Ammon's horn (tissue), 1 donor: Measurements from ENCODE around the gene NFILZ.

Source experiments
- DNase-seq: peaks from one replicate; pipeline ENCODE4 v3.0.0-alpha.2; 2016; ENCODE audit warnings: low spot score

The NFILZ gene, protein sequence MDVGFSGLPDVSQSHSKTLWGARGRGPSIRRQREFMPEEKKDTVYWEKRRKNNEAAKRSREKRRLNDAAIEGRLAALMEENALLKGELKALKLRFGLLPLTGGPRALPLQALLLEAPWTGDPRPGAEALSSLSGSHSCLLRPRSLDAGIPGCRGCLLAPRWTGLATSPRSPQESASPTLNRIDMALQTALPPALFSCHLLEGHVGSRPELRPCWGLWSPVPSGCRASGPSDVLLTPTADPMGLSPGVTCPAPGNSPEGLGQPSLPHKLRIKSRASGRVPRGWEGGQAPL

DNA sequence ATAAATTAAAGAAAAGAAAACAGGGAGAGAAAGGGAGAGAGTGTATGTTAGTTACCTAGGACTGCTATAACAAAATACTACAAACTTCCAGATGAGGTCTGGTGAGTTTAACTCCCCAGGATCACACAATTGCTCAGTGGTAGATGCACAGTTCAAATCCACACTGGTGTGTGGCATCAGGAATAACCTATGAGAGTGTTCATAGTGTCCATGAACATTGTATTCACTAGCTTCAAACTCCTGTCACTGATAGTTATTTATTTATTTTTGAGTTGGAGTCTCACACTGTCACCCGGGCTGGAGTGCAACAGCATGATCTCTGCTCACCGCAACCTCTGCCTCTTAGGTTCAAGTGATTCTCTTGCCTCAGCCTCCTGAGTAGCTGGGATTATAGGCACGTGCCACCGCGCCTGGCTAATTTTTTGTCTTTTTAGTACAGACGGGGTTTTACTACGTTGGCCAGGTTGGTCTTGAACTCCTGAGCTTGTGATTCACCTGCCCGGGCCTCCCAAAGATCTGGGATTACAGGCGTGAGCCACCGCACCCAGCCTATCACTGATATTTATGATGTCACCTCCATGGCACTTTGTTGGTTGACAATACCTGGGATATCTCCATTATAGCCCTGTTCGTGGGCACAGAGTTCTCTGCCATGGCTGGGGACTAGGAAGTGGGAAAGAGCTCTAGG lies at the start of gene NFILZ:
TSS of gene NFILZ (plus strand) at position 638 of the 688 bp plus-strand sequence. CDS start 46,133 bp downstream, outside the sequence.
- no peak for DNase-seq

DNA sequence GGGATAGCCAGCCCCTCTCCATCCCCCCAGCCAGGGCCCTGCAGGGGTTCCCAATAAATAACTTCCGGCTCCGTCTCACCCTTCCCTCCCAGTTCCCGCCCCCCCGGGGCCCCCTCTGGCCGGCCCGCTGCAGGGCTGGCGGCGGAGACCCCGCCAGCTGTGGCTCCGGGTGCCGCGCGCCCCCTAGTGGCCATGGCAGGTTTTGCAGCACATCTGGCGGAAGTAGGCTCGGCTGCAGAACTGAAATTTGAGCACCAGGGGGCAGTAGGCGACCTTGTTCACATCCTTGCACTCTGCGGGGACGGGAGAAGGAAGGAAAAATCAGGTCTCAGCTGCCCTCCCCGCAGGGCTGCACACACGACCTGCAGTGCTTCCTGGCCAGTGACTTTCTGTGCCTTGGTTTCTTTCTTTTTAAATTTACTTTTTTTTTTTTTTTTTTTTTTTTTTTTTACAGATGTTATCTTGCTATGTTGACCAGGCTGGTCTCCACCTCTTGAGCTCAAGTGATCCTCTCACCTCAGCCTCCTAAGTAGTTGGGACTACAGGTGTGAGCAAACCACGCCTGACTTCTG lies 49.6 kb upstream of the NFILZ start:
- peak; percentile 80 for DNase-seq

DNA sequence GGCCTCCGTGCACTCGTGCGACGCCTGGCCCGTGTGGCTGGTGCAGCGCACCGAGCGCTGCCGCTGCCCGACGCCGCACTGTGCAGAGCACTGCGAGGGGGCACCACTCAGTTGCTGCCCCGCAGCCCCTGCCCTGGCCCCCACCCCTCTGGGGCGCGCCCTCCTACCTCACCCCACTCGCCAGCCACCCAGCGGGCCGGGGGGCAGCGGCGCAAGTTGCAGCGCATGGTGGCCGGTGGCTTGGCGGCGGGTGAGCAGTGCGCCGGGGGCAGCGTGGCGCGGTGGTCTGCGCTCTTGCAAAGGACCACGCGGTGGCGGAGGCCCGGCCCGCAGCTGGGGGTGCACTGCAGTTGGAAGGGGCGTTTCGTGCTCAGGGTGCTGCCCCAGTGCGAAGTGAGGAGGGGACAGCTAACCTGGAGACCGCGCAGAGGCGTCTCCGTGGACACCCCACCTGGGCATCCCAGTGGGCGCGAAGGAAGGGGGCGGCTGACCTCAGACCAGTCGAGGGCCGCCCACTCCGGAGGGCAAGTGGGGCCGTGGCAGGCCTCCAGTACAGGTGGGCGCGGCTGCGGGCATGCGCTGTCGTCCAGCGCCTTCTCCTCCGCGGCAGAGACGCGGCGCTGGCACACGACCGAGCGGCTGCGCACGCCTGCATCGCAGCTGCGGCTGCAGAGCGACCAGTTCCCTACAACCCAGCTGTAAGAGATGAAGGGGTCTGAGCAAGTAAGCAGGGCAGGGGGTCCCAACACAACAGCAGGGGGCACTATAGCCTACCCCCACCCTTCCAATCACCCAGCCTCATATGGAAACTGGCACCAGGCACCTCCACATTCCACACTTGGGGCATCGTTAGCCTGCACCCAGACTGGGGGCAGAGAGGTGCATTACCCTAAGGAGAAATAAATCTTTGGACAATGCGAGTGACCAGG lies 45.2 kb upstream of the NFILZ start:
- no peak for DNase-seq

DNA sequence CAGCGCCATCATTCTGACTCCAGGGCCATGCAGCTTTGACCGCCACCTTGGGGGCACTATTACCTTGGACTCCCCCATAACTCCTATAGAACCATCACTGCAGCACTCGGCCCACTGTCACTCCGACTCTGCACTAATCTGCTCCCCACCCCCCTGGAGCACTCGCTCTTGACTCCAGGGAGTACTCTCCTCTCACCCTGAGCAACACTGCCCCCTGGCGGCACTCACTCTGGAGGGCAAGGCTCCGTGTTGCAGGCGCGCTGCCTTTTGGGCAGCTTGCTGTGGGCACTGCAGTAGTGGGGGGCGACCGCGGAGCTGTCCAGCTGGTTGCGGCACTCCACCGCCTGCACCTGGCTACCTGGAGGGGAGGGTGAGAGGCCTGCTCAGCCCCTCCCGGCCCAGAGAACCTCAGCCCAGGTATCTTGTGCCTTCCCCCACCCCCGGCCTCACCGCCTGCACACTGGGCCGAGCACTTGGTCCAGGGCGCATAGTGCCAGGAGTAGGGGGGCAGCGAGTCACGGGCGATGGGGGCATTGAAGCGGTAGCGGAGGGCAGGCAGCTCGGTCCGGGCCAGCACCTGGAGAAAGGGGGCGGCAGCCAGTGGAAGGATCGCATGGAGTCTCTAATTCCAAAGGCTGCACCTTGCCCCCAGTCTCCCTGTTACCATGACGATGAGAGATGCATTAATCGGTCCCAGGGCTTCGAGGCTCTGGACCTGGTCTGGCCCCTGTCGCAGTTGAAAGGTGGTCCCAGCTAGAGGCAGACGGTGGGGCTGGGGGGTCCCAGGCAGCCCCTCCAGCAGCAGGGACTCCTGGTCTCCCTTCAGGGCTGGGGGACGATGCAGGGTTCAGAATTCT lies 44.3 kb upstream of the NFILZ start:
- DNase-seq, result no peak

DNA sequence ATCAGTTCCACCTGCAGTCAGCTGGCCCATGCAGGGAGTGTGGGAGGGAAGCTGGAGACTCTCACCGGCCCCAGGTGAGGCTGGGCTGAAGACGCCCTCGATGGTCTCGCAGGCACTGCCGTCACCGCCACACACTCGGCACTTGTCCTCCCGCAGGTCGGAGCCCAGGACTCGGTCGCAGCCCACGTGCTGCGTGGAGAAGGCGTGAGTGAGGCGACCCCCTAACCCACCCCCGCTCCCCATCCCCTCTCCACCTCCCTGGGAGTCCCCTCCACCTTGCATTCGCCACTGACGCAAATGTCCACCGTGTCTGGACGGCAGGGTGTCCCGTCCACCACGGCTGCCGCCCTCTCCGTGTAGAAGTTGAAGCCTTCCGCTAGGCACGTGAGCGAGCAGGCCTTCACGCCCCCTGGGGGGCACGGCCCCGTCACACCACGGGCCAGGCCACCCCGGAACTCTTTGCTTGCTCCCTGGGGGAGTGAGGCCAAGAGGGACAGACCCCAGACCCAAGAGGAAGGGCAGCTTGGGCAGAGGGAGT lies 41.2 kb upstream of the NFILZ start:
- DNase-seq, result no peak

DNA sequence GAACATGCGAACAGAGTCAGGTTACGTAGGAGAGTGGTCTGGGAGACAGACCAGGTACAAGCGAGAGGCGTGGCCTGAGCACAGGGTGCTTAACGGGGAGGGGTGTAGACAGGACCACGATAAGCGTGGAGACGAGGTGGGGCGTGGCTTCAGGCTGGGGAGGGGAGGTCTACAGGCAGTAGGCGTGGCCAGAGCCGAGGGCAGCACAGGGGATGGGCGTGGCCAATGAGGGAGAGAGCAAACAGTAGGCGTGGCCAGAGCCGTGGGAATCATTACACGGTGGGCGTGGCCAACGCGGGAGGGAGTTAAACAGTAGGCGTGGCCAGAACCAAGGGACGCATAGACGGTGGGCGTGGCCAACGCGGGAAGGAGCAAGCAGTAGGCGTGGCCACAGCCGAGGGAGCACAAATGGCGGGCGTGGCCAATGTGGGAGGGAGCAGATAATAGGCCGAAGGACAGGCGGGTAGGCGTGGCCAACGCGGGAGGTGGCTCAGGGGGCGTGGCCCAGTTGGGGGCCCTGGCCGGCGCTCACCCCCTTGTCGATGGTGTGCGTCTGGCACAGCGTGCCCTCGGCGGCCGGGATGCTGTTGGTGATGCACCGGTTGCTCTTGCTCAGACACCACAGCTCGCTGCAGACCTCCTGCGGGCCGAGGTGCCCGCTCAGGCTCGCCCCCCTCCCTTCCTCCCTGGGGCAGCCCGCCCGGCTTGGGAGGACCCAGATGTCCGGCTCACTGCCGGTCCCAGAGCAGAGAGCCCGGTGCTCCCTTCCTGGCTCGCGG lies 38.0 kb upstream of the NFILZ start:
- peak; percentile 97 for DNase-seq

DNA sequence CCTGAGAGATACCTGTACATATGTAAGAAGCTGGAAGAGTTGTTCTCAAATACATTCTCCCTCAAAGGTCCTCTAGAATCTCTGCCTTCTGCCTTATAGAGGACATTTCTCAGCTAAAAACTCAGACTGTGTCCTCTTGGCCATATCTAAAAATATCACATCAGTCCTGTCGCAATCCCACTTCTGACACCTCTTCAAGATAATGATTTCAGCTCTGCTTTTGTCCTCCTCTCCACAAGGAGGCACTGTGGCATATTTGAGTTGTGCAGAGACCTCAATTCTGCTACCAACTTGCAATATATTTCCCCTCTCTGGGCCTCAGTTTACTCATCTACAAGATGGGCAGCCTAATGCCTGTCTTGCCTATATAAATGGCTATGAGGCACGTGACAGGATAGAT lies 36.5 kb upstream of the NFILZ start:
- DNase-seq, result no peak

DNA sequence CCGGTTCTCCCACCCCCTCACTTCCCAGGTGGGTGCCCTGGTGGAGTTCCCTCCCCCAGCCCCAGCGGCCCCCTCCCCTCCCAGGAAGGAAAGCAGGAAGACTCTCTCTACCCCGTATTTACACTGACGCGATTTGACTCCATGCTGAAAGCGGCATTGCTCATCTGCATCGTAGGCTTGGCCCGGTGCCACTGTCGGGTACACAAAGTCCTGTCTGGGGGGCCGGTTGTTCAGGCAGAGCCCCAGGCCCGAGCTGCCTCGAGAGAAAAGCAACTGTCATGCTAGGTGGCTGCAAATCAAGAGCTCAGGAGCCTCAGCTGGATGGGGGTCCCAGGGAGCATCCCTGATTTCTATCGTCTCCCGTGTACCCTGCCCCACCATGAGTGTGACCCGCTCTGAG lies 34.8 kb upstream of the NFILZ start:
- no peak for DNase-seq

DNA sequence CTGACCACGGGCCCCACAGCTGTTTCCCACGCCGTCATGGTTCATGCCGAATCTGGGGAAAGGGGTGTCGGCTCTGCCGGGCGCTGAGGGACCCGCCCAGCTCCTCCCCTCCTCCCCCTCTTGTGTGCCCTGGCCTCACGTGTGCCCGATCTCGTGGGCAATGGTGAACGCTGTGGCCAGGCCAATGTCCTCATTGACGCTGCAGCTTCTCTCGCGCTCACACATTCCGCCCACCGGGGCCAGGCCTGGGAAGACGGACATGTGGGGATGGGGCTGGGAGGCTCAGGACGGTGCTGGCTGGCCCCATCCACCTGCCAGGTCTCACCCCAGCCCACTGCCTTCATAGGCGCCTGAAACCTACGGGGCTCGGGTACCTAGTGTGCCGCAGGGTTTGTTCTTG lies 34.3 kb upstream of the NFILZ start:
- no peak for DNase-seq

DNA sequence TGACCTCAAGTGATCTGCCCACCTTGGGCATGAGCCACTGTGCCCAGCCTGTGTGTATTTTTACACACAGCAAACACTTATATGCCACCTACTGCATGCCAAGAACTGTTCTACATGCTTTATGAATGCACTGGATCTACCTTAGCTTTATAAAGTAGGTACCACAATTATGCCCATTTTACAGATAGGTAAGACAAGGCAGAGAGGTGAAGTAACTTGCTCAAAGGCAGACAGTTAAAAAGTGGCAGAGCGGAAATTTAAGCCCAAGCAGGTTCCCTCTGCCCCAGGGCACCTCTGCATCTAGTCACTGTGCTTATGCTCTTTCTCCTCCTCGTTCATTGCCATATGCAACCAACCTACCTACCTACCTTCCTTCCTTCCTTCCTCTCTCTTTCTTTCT lies 30.4 kb upstream of the NFILZ start:
- no peak for DNase-seq

DNA sequence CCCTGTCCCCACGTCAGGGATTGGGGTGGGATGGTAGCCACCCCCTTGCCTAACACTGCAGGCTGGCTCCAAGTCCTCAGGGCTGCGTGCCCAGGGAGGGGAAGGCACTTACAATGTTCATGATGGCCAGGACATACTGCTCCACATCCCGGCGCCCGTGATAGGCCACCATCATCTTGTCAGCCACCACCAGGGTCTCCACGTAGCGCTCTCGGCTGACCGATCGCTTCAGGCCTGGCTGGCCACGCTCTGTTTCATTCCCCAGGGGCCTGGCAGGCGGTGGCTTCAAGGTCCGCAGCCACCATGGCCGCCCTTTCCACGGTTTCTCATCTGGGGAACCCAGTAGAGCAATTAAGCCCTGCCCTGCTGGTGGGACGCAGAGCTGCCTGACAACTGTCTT lies 29.6 kb upstream of the NFILZ start:
- no peak for DNase-seq

DNA sequence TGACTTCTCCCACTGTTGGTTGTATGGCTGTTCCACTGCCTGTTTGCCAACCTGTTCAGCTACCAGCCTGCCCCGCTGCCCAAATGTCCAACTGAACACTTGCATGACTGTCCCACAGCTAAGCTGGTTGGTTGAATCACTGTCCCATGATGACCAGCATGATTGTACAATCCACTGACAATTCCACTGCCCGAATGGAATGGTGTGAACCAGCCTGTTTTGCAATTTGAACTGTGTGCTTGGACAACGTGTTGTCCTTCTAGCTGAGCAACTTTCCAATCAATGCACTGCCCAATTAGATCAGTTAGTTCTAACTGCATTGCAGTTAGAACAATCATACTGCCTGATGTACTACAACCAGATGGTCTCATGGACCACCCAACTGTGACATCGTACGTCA lies 28.6 kb upstream of the NFILZ start:
- DNase-seq, result no peak

DNA sequence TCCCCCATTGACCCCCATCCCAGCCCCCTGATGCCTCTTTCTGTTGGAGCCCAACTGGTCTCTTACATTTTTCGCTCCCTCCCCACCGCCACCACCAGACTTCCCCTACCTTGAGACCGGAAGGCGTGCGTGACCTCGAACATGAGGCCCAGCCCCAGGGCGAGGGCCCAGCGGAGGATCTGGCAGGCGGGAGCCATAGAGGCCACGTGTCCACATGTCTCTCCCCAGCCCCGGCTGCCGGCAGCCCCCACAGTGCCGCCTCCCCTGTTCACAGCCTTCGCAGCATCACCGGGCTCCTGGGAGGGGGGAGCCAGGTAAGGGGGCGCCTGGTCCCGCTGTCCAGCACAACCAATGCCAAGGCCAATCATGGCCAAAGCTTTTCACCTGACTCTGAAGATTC lies 24.9 kb upstream of the NFILZ start:
- DNase-seq, result no peak

DNA sequence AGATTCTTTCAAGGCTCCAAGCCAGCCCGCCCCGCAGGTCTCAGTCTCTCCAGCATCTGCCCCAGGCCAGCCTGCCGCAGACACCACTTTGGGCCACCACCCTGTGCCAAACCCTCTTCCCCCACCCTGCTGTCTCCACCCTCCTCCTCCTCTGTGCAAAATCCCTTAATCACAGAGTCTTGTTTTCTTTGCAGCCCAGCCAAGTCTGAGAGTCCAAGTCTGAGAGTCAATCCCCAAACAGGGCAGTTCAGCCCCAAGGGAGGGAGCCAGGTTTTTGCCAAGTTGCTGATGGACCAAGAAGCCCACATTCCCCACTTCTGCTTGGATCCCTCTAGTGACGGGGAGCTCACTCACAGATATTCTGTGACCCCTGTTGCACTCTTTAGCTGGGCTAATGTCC lies 23.0 kb upstream of the NFILZ start:
- DNase-seq, result peak; percentile 20

DNA sequence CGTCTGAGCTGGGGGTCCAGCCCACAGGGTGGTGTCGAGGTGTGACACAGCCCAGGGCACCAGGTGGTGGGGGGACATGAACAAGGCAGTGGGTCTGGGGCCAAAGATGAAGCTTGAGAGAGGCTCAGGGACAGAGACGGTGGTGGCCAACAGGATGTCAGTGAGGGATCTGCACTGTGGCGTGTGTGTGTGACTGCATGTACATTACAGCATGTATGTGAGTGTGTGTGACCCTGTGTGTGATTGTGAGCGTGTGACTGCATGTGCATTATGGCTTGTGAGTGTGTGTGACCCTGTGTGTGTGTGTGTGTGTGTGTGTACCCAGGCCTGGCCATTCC lies 21.5 kb upstream of the NFILZ start:
- DNase-seq, result no peak

DNA sequence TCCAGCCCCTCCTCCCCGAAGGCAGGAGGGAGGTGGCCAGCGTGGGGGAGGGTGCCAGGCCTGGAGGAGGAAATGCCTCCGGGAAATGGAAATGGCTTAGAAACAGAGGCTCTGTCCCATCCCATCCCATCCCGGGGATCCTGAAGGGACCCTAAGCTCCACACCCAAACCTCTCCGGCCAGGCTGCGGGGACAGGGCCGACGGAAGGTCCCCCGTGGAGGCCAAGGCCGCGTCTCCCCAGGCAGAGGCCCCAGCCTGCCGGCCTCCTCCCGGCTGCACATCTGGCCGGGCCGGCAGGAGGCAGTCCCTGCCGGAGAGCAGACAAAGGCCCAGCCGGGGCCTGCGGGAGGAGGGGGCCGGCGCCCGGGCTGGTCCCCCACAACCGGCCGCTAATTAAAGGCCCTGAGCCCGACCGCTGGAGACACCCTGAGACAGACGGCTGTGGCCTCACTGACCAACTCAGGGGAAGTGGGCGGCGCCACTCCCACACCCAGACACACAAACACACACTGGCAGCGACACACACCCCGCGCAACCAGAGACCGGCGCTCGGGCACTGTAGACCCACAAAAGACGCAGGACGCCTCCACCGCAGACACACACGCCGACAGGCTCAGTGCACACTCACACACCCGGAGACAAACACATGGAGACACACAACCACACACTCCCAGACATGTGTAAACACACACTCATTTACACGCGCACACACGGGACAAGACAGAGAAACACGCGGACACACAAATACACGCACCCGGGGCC lies 21.0 kb upstream of the NFILZ start:
- DNase-seq, result peak; percentile 46

DNA sequence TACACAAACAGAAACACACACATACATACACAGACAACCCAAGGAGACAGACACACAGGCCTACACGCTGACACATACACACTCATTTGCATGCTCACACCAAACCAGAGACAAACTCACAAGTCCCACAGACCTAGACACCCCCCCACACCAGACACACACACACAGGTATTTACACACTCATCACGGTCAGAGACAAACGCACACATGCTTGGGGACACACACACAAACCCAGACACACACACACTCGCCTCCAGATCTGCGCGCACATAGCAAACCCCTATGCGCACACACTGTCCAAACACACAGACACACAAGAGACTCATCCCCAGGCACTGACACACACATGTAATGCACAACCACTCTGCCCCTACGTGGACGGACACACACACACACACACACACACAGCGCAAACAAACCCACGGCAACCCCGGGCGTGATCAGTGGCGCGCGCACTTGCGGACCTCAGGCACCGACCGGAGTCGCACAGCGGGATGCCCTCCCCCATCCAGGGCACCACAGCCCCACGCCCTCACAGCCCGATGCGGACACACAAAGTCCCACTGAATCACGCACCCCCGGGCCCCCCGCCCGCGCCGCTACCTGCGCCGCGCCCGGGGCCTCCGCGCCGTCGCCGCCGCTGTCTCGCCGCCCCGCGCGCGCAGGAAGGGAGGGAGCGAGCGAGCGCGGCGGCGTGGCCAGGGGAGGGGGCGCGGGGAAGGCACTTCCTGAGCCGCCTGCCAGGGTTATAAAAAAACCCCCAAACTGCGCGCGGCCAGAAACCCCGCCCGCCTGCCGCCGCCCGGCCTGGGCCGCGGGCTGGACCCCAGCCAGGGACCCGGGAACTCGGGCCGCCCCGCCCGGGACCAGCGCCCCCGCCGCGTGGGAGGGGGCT lies 20.1 kb upstream of the NFILZ start, which contains the start of gene ADAMTS10:
TSS of gene ADAMTS10 (minus strand) at position 675 of the 895 bp plus-strand sequence. CDS start 5,005 bp downstream, outside the sequence.
- DNase-seq, result peak; percentile 22

DNA sequence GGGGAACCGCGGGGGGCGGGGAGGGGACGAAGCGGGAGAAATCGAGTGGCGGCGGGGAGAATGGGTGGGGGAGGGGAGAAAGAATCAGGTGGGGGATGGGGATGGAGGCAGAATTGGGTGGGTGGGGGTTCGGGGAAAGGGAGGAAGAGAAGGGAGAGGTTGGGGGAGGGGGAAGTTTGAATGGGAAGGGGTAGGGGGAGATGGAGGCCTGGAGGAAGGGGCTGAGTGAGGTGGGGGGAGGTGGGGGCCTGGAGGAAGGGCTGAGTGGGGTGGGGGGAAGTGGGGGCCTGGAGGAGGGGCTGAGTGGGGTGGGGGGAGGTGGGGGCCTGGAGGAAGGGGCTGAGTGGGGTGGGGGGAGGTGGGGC lies 19.5 kb upstream of the NFILZ start:
- DNase-seq, result no peak
